CD14-positive monocyte (primary cell): ENCODE data around the gene STAC3. TPM values are rescaled to one million over a fixed set of nuclear protein-coding genes. Genes with fewer than 3 reads are reported as not detected.
A peak's percentile ranks its signal among the peaks of the same experiment; 100 is the strongest.

Source experiments
- DNase-seq, 3 donors: peaks; one replicate each; pipeline ENCODE4 v3.0.0-alpha.2; 2011 to 2022
- H2AFZ ChIP-seq: 2 replicates; pipeline ENCODE4 v1.6.0; 2012; ENCODE audit warnings: mild to moderate bottlenecking, low read depth, low read length, inconsistent platforms; ENCODE audit not compliant: insufficient read depth, poor library complexity, severe bottlenecking
- H3K27ac ChIP-seq, 2 donors: 1 replicate in 1 of 2; 2 replicates in 1 of 2; pipeline ENCODE4 v1.5.1; 2012 to 2013; ENCODE audit warnings: low read length in 2 of 2, control low read depth in 1 of 2, inconsistent platforms in 1 of 2, low read depth in 1 of 2, mild to moderate bottlenecking in 1 of 2
- H3K27me3 ChIP-seq, 2 donors: one replicate each; pipeline versions ENCODE4 v1.6.0 to v1.6.1; 2011 to 2013; ENCODE audit warnings: low read length in 2 of 2; ENCODE audit not compliant: control insufficient read depth in 2 of 2, insufficient read depth in 2 of 2
- H3K36me3 ChIP-seq, 2 donors: replicated peaks in 1 of 2; 1 replicate in 1 of 2; 2 replicates in 1 of 2; pipeline versions ENCODE4 v1.5.1 to v1.6.1; 2012 to 2013; ENCODE audit warnings: low read length in 2 of 2, control low read depth in 1 of 2, inconsistent platforms in 1 of 2, mild to moderate bottlenecking in 1 of 2; ENCODE audit not compliant: insufficient read depth in 2 of 2, control insufficient read depth in 1 of 2
- H3K4me1 ChIP-seq, 2 donors: 1 replicate in 1 of 2; 2 replicates in 1 of 2; pipeline versions ENCODE4 v1.5.1 to v1.6.1; 2012 to 2013; ENCODE audit warnings: low read length in 2 of 2, control low read depth in 1 of 2, inconsistent platforms in 1 of 2, mild to moderate bottlenecking in 1 of 2, moderate library complexity in 1 of 2; ENCODE audit not compliant: insufficient read depth in 2 of 2, control insufficient read depth in 1 of 2
- H3K4me2 ChIP-seq: replicated peaks from 2 replicates; pipeline ENCODE3; 2012; ENCODE audit warnings: low read length, moderate library complexity, mild to moderate bottlenecking; ENCODE audit not compliant: poor library complexity, severe bottlenecking; ENCODE audit errors: extremely low read depth
- H3K4me3 ChIP-seq, 3 experiments: fragments of 200-600 bp in 1 of 3; sonication (generic) in 1 of 3; replicated peaks in 1 of 3; 1 replicate in 2 of 3; 2 replicates in 1 of 3; pipeline ENCODE4 v1.5.1; 2011 to 2013; ENCODE audit warnings: low read length in 3 of 3, mild to moderate bottlenecking in 3 of 3, control low read depth in 2 of 3, low read depth in 2 of 3, inconsistent platforms in 1 of 3, moderate library complexity in 1 of 3
- H3K79me2 ChIP-seq: 2 replicates; pipeline ENCODE4 v1.6.0; 2012; ENCODE audit warnings: mild to moderate bottlenecking, control low read depth, inconsistent platforms, low read length, moderate library complexity; ENCODE audit not compliant: insufficient read depth
- H3K9ac ChIP-seq: 2 replicates; pipeline ENCODE4 v1.6.0; 2017; ENCODE audit warnings: low read length, mild to moderate bottlenecking; ENCODE audit not compliant: insufficient read depth, poor library complexity, severe bottlenecking
- H3K9me3 ChIP-seq, 2 donors: replicated peaks in 1 of 2; 1 replicate in 1 of 2; 2 replicates in 1 of 2; pipeline versions ENCODE4 v1.5.1 to v1.6.1; 2012 to 2013; ENCODE audit warnings: low read length in 2 of 2, control low read depth in 1 of 2; ENCODE audit not compliant: control insufficient read depth in 1 of 2, insufficient read depth in 1 of 2
- H4K20me1 ChIP-seq: 2 replicates; pipeline ENCODE4 v1.6.0; 2012; ENCODE audit warnings: mild to moderate bottlenecking, low read length, control low read depth, moderate library complexity; ENCODE audit not compliant: insufficient read depth
- H3K27ac Mint-ChIP-seq, 7 donors: one replicate each; pipeline ENCODE4 v1.8.0; 2020; ENCODE audit warnings: mild to moderate bottlenecking in 7 of 7, mixed read lengths in 7 of 7, moderate library complexity in 6 of 7, inconsistent platforms in 2 of 7
- H3K27me3 Mint-ChIP-seq, 3 donors: one replicate each; pipeline ENCODE4 v1.8.0; 2021 to 2022; ENCODE audit warnings: low read depth in 3 of 3, mild to moderate bottlenecking in 3 of 3, mixed read lengths in 3 of 3, moderate library complexity in 3 of 3, inconsistent platforms in 1 of 3
- H3K36me3 Mint-ChIP-seq, 2 donors: one replicate each; pipeline ENCODE4 v1.8.0; 2020; ENCODE audit warnings: mixed read lengths in 2 of 2, inconsistent platforms in 1 of 2, mild to moderate bottlenecking in 1 of 2
- H3K4me1 Mint-ChIP-seq: one replicate; pipeline ENCODE4 v1.8.0; 2020; ENCODE audit warnings: mild to moderate bottlenecking, mixed read lengths
- H3K4me3 Mint-ChIP-seq, 2 donors: one replicate each; pipeline ENCODE4 v1.8.0; 2020; ENCODE audit warnings: mild to moderate bottlenecking in 2 of 2, mixed read lengths in 2 of 2, moderate library complexity in 1 of 2
- H3K9me3 Mint-ChIP-seq, 7 donors: one replicate each; pipeline ENCODE4 v1.8.0; 2020 to 2022; ENCODE audit warnings: mixed read lengths in 7 of 7, mild to moderate bottlenecking in 6 of 7, moderate library complexity in 6 of 7, inconsistent platforms in 2 of 7
- CTCF ChIP-seq: fragments of 200-600 bp; IDR thresholded peaks from one replicate; pipeline ENCODE4 v1.8.0; 2022; ENCODE audit warnings: antibody characterized with exemption, mild to moderate bottlenecking
- WGBS: methylation state at CpG from one replicate; pipeline ENCODE4 v1.1.5; 2013; ENCODE audit warnings: missing lambda C conversion rate; ENCODE audit not compliant: insufficient coverage; 5-methylcytosine and 5-hydroxymethylcytosine counted together
- intact Hi-C, 2 donors: fragments of 100-400 bp; cut with micrococcal nuclease; formaldehyde crosslinking; loops; one replicate each; pipeline versions ENCODE4 v1.15.0 to v1.15.1; 2023
- polyA plus RNA-seq, 3 donors: library from polyadenylated mRNA; depleted of rRNA in 1 of 3; unstranded in 2 of 3; stranded (reverse) in 1 of 3; fragments of 300-500 nt in 2 of 3; fragments of >200 nt in 1 of 3; fragmentation: Illumina TruSeq in 2 of 3; gene quantifications; 1 replicate in 2 of 3; 2 replicates in 1 of 3; pipeline ENCODE4 v1.2.3, GENCODE V29; 2012 to 2021

STAC3 gene
- polyA plus RNA-seq, 3 donors, result 7.0 to 32.1 (median 9.1) TPM

GRCh38 chr12:57222286-57223190 is 28.4 kb downstream of the STAC3 start:
- Histone ChIP-seq H3K27ac (no peak overlapping the region), H3K4me1 (peaks cover 19 to 29% of the 10 kb centered on the region in 2 donors), H4K20me1 (peaks cover 4% of the 10 kb centered on the region), H3K4me3 (no peak overlapping the region), H3K9me3 (peaks cover 0 to 54% of the 10 kb centered on the region in 2 donors), H3K27me3 (peaks cover 90 to 98% of the 10 kb centered on the region in 2 donors), H3K36me3 (no peaks in the 10 kb centered on the region), H2AFZ (no peak overlapping the region), H3K4me2 (no peak overlapping the region), H3K79me2 (no peaks in the 10 kb centered on the region), H3K9ac (no peak overlapping the region)
- DNase-seq, result no peak
- H3K9me3 Mint-ChIP-seq, result peaks cover 0 to 38% (median 13%) of the 10 kb centered on the region in 7 donors
- H3K27ac Mint-ChIP-seq, result no peak overlapping the region
- H3K27me3 Mint-ChIP-seq, result peaks cover 93 to 100% (median 97%) of the 10 kb centered on the region in 3 donors
- WGBS, result 13% methylated on average over 10 of the region's 13 CpGs
- H3K36me3 Mint-ChIP-seq, result peaks cover 6 to 33% of the 10 kb centered on the region in 2 donors
- peaks cover 41% of the 10 kb centered on the region for H3K4me1 Mint-ChIP-seq
- TF ChIP-seq CTCF, result no peak
- intact Hi-C loops, result no loop called here
- peak overlapping the region in 1 of 2 donors; percentile 88 for H3K4me3 Mint-ChIP-seq

- Histone ChIP-seq H3K4me2 (no peak overlapping the region), H3K4me3 (no peak overlapping the region), H3K4me1 (peaks cover 20 to 30% of the 10 kb centered on the region in 2 donors), H4K20me1 (peaks cover 4% of the 10 kb centered on the region), H3K79me2 (no peaks in the 10 kb centered on the region), H3K27ac (no peak overlapping the region), H3K9ac (no peak overlapping the region), H3K27me3 (peaks cover 87 to 95% of the 10 kb centered on the region in 2 donors), H3K9me3 (peaks cover 0 to 53% of the 10 kb centered on the region in 2 donors), H3K36me3 (no peaks in the 10 kb centered on the region), H2AFZ (no peak overlapping the region)
- peaks cover 0 to 38% (median 12%) of the 10 kb centered on the region in 7 donors for H3K9me3 Mint-ChIP-seq
- 7% methylated on average over 21 of the region's 24 CpGs for WGBS
- no peak for DNase-seq
- intact Hi-C loops, result no loop called here
- H3K36me3 Mint-ChIP-seq, result peaks cover 3 to 30% of the 10 kb centered on the region in 2 donors
- H3K4me1 Mint-ChIP-seq, result peaks cover 40% of the 10 kb centered on the region
- H3K27me3 Mint-ChIP-seq, result peaks cover 90 to 98% (median 93%) of the 10 kb centered on the region in 3 donors
- H3K4me3 Mint-ChIP-seq, result peak overlapping the region in 1 of 2 donors; percentile 80
- TF ChIP-seq CTCF, result no peak
- peak overlapping the region in 2 of 7 donors; percentile 16 to 47 for H3K27ac Mint-ChIP-seq
Measured at GRCh38 chr12:57221169-57221917, 29.6 kb downstream of the STAC3 start.
